ENCODE results near the gene HOXA3. TPM values are rescaled to one million over a fixed set of nuclear protein-coding genes. Genes with fewer than 3 reads are reported as not detected.

HOXA3 gene
- total RNA-seq, 2 donors from 2014 or later: not detected

DNA sequence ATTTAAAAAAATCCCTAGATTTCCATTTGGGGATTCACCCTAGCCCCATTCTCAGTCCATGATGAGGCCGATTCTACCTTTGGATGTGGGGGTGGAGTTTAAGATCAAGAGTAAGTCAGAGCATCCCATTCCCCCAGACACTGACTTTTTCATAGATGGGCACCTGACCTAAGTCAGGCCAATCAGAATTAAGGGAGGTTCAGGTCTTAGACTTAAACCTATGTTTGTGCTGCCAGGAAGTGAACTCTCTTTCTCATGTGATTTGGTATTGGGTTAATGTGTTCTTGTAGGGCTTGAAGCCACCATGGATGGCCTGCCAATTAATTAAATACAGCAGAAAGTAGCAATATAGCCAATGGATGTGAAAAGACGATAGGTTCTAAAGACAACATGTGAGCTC lies 86.7 kb downstream of the HOXA3 start:
- 97 to 100% methylated on average over 1 to 2 of the region's 2 CpGs for WGBS, 2 experiments (ENCODE audit: insufficient coverage in 1 of 2, insufficient read length in 1 of 2)
- H3K4me1 Mint-ChIP-seq: no peaks in the 10 kb centered on the region

GRCh38 chr7:27064661-27065060 lies 87.7 kb downstream of the HOXA3 start:
- Histone ChIP-seq H3K4me1 (ENCODE audit: control insufficient read depth, insufficient read depth, low read length) (no peaks in the 10 kb centered on the region), H3K9me3 (ENCODE audit: control insufficient read depth, low read length) (no peaks in the 10 kb centered on the region), H3K27me3 (ENCODE audit: control insufficient read depth, insufficient read depth, low read length, poor library complexity, severe bottlenecking) (peaks cover 40% of the 10 kb centered on the region), H3K9ac (ENCODE audit: extremely low read depth, low read length, poor library complexity, severe bottlenecking) (no peak overlapping the region), H3K27ac (ENCODE audit: low read depth, low read length) (no peak overlapping the region), H3K4me3 (ENCODE audit: low read length) (no peak overlapping the region), H3K36me3 (ENCODE audit: control insufficient read depth, insufficient read depth, low read length) (no peaks in the 10 kb centered on the region)
- no peak overlapping the region for H3K27ac Mint-ChIP-seq
- no peaks in the 10 kb centered on the region for H3K36me3 Mint-ChIP-seq (ENCODE audit: low read depth)
- no peaks in the 10 kb centered on the region for H3K9me3 Mint-ChIP-seq
- DNase-seq: no peak
- no peaks in the 10 kb centered on the region for H3K4me1 Mint-ChIP-seq
- H3K27me3 Mint-ChIP-seq (ENCODE audit: insufficient read depth): peaks cover 47% of the 10 kb centered on the region
- H3K4me3 Mint-ChIP-seq: no peak overlapping the region
- TF ChIP-seq, protein P1, sequence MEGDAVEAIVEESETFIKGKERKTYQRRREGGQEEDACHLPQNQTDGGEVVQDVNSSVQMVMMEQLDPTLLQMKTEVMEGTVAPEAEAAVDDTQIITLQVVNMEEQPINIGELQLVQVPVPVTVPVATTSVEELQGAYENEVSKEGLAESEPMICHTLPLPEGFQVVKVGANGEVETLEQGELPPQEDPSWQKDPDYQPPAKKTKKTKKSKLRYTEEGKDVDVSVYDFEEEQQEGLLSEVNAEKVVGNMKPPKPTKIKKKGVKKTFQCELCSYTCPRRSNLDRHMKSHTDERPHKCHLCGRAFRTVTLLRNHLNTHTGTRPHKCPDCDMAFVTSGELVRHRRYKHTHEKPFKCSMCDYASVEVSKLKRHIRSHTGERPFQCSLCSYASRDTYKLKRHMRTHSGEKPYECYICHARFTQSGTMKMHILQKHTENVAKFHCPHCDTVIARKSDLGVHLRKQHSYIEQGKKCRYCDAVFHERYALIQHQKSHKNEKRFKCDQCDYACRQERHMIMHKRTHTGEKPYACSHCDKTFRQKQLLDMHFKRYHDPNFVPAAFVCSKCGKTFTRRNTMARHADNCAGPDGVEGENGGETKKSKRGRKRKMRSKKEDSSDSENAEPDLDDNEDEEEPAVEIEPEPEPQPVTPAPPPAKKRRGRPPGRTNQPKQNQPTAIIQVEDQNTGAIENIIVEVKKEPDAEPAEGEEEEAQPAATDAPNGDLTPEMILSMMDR (conservative IDR thresholded peaks at IDR 0.05): no peak
- 84% methylated on average over 2 of the region's 2 CpGs; no CpG with 5 or more reads in 1 of the 2 experiments for WGBS, 2 experiments (ENCODE audit: insufficient coverage in 1 of 2, insufficient read length in 1 of 2)

More for the DNA sequence above, 86.7 kb downstream of the HOXA3 start:
- DNase-seq: no peak
- Mint-ChIP-seq H3K27ac (no peak overlapping the region), H3K9me3 (no peaks in the 10 kb centered on the region), H3K4me3 (no peak overlapping the region), H3K36me3 (ENCODE audit: low read depth) (no peaks in the 10 kb centered on the region), H3K27me3 (ENCODE audit: insufficient read depth) (peaks cover 39% of the 10 kb centered on the region)
- no peak overlapping the region for H3K4me3 ChIP-seq (ENCODE audit: low read length)
- no peak overlapping the region for H3K9ac ChIP-seq (ENCODE audit: extremely low read depth, low read length, poor library complexity, severe bottlenecking)
- no peaks in the 10 kb centered on the region for H3K4me1 ChIP-seq (ENCODE audit: control insufficient read depth, insufficient read depth, low read length)
- H3K36me3 ChIP-seq (ENCODE audit: control insufficient read depth, insufficient read depth, low read length): no peaks in the 10 kb centered on the region
- peaks cover 36% of the 10 kb centered on the region for H3K27me3 ChIP-seq (ENCODE audit: control insufficient read depth, insufficient read depth, low read length, poor library complexity, severe bottlenecking)
- no peak overlapping the region for H3K27ac ChIP-seq (ENCODE audit: low read depth, low read length)
- TF ChIP-seq, protein P1 (conservative IDR thresholded peaks at IDR 0.05): no peak
- no peaks in the 10 kb centered on the region for H3K9me3 ChIP-seq (ENCODE audit: control insufficient read depth, low read length)

DNA sequence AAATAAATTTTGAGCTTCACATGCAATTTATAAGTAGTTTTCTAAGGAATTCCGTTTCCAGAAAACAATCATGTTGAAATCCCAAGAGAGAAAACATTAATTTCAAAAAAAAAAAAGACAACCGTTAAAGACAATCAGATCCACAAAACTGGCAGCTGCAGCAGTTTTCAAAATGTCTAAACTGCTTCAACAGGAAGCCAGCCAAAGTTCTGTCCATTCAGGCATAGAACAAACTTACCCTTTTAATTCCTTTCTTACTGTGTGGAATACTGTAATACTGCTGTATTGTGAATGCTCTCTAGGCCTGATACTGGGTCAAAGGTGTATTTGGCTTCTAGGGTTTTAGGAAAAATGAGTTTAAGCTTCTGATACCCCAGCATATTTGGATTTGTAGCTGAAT lies 88.2 kb downstream of the HOXA3 start:
- DNase-seq: no peak
- no peaks in the 10 kb centered on the region for H3K9me3 Mint-ChIP-seq
- Histone ChIP-seq H3K9ac (ENCODE audit: extremely low read depth, low read length, poor library complexity, severe bottlenecking) (no peak overlapping the region), H3K27ac (ENCODE audit: low read depth, low read length) (no peak overlapping the region), H3K4me3 (ENCODE audit: low read length) (no peak overlapping the region), H3K27me3 (ENCODE audit: control insufficient read depth, insufficient read depth, low read length, poor library complexity, severe bottlenecking) (peaks cover 39% of the 10 kb centered on the region), H3K36me3 (ENCODE audit: control insufficient read depth, insufficient read depth, low read length) (no peaks in the 10 kb centered on the region), H3K4me1 (ENCODE audit: control insufficient read depth, insufficient read depth, low read length) (no peaks in the 10 kb centered on the region), H3K9me3 (ENCODE audit: control insufficient read depth, low read length) (no peaks in the 10 kb centered on the region)
- peaks cover 47% of the 10 kb centered on the region for H3K27me3 Mint-ChIP-seq (ENCODE audit: insufficient read depth)
- TF ChIP-seq, protein P1 (conservative IDR thresholded peaks at IDR 0.05): no peak
- no peaks in the 10 kb centered on the region for H3K4me1 Mint-ChIP-seq
- H3K36me3 Mint-ChIP-seq (ENCODE audit: low read depth): no peaks in the 10 kb centered on the region
- WGBS, 2 experiments (ENCODE audit: insufficient coverage in 1 of 2, insufficient read length in 1 of 2): 100% methylated on average over 1 to 2 of the region's 2 CpGs
- H3K4me3 Mint-ChIP-seq: no peak overlapping the region
- H3K27ac Mint-ChIP-seq: no peak overlapping the region
